Left lung (tissue), 10 donors: ENCODE results near the gene MGAT4A. TPM values are rescaled to one million over a fixed set of nuclear protein-coding genes. Genes with fewer than 3 reads are reported as not detected.

Experiments used
- ATAC-seq: fragments of 200-7000 bp; cut with Tn5 transposase; one replicate; pipeline ENCODE4 v1.9.1; 2020; ENCODE audit warnings: moderate library complexity
- DNase-seq, 4 donors: peaks; one replicate each; pipeline ENCODE4 v3.0.0-alpha.2; 2013 to 2020
- H3K27ac ChIP-seq, 2 donors: fragments of 200-600 bp; sonication (generic) in 1 of 2; one replicate each; pipeline versions ENCODE4 v1.5.0 to v1.8.0; 2020 to 2021
- H3K27me3 ChIP-seq, 2 donors: fragments of 200-600 bp; sonication (generic) in 1 of 2; one replicate each; pipeline versions ENCODE4 v1.5.0 to v1.8.0; 2020 to 2021
- H3K36me3 ChIP-seq, 2 donors: fragments of 200-600 bp; sonication (generic) in 1 of 2; one replicate each; pipeline versions ENCODE4 v1.5.0 to v1.8.0; 2020 to 2021
- H3K4me1 ChIP-seq, 2 donors: fragments of 200-600 bp; one replicate each; pipeline ENCODE4 v1.8.0; 2021
- H3K4me3 ChIP-seq, 2 donors: fragments of 200-600 bp; sonication (generic) in 1 of 2; one replicate each; pipeline versions ENCODE4 v1.5.0 to v1.8.0; 2020 to 2021; ENCODE audit warnings: mild to moderate bottlenecking in 1 of 2
- H3K9me3 ChIP-seq, 2 donors: fragments of 200-600 bp; sonication (generic) in 1 of 2; one replicate each; pipeline versions ENCODE4 v1.5.0 to v1.8.0; 2020 to 2021
- CTCF ChIP-seq, 2 donors: fragments of 200-600 bp; sonication (generic) in 1 of 2; IDR thresholded peaks; one replicate each; pipeline versions ENCODE4 v1.5.0 to v1.8.0; 2021; ENCODE audit warnings: antibody characterized with exemption in 2 of 2
- intact Hi-C, 2 donors: fragments of 100-400 bp; cut with DNase I; formaldehyde crosslinking; loops; one replicate each; pipeline versions ENCODE4 v1.11.2 to v1.14.2; 2022
- polyA plus RNA-seq, 6 donors: library from polyadenylated mRNA; unstranded; fragments of 120-200 nt; gene quantifications; one replicate each; pipeline ENCODE4 v1.2.1, GENCODE V29; 2013; ENCODE audit not compliant: insufficient read length in 6 of 6
- total RNA-seq, 2 donors: library from RNA; stranded (reverse); fragmentation: NEBNext Ultra II Directional; extraction: Animal tissue kit (Norgen Biotek cat#: 25700); gene quantifications; one replicate each; pipeline ENCODE4 v1.2.1, GENCODE V29; 2021
- donor health status: DM: no; HTN: yes; CAD: no.
- donor health status: DM: no; HTN: no; CAD: no.

Gene MGAT4A
- total and polyA plus RNA-seq, 8 donors: 15.4 to 79.8 (median 19.0) TPM

- Histone ChIP-seq H3K9me3 (no peaks in the 10 kb centered on the region), H3K36me3 (no peaks in the 10 kb centered on the region), H3K4me1 (peaks cover 27 to 60% of the 10 kb centered on the region in 2 donors), H3K27me3 (no peaks in the 10 kb centered on the region), H3K27ac (peak overlapping the region; percentile 6 to 13), H3K4me3 (no peak overlapping the region)
- intact Hi-C loops: no loop called here
- DNase-seq (no peak), ATAC-seq (peak; percentile 46)
- no peak for TF ChIP-seq CTCF (IDR thresholded peaks at IDR 0.05)
These were observed 29.7 kb downstream of the MGAT4A start for GRCh38 chr2:98701230-98701629.

- H3K4me3 ChIP-seq: no peak overlapping the region
- H3K27me3 ChIP-seq: no peaks in the 10 kb centered on the region
- peaks cover 27 to 51% of the 10 kb centered on the region in 2 donors for H3K4me1 ChIP-seq
- ATAC-seq (no peak), DNase-seq (no peak)
- H3K27ac ChIP-seq: no peak overlapping the region
- TF ChIP-seq CTCF (IDR thresholded peaks at IDR 0.05): no peak
- H3K36me3 ChIP-seq: no peaks in the 10 kb centered on the region
- intact Hi-C loops: no loop called here
- no peaks in the 10 kb centered on the region for H3K9me3 ChIP-seq
These were observed 32.0 kb downstream of the MGAT4A start for GRCh38 chr2:98698896-98699295.

GRCh38 chr2:98697651-98698337 lies 33.1 kb downstream of the MGAT4A start:
- H3K9me3 ChIP-seq: no peaks in the 10 kb centered on the region
- no peak for DNase-seq
- ATAC-seq: no peak
- H3K4me3 ChIP-seq: no peak overlapping the region
- intact Hi-C loops: no loop called here
- no peak overlapping the region for H3K27ac ChIP-seq
- peaks cover 18 to 49% of the 10 kb centered on the region in 2 donors for H3K4me1 ChIP-seq
- no peaks in the 10 kb centered on the region for H3K27me3 ChIP-seq
- no peaks in the 10 kb centered on the region for H3K36me3 ChIP-seq
- TF ChIP-seq CTCF (IDR thresholded peaks at IDR 0.05): no peak

GRCh38 chr2:98696200-98696599 lies 34.7 kb downstream of the MGAT4A start:
- no peak for TF ChIP-seq CTCF (IDR thresholded peaks at IDR 0.05)
- ATAC-seq: no peak
- Histone ChIP-seq H3K36me3 (no peaks in the 10 kb centered on the region), H3K27ac (no peak overlapping the region), H3K27me3 (no peaks in the 10 kb centered on the region), H3K9me3 (no peaks in the 10 kb centered on the region), H3K4me1 (peaks cover 4 to 33% of the 10 kb centered on the region in 2 donors), H3K4me3 (no peak overlapping the region)
- DNase-seq: no peak
- intact Hi-C loops: no loop called here

- H3K27ac ChIP-seq: no peak overlapping the region
- peaks cover 0 to 31% of the 10 kb centered on the region in 2 donors for H3K4me1 ChIP-seq
- H3K36me3 ChIP-seq: no peaks in the 10 kb centered on the region
- no peaks in the 10 kb centered on the region for H3K9me3 ChIP-seq
- no peak for TF ChIP-seq CTCF (IDR thresholded peaks at IDR 0.05)
- ATAC-seq: no peak
- no peak for DNase-seq
- no peak overlapping the region for H3K4me3 ChIP-seq
- no peaks in the 10 kb centered on the region for H3K27me3 ChIP-seq
- intact Hi-C loops: no loop called here
These were observed 35.7 kb downstream of the MGAT4A start for GRCh38 chr2:98695255-98695654.
